NCI-H128 (cell line): Measurements from ENCODE around the gene ZNF860.
A peak's percentile ranks its signal among the peaks of the same experiment; 100 is the strongest.
"Not testable (repeated sequence)": the region's sequence is repeated elsewhere in the genome, so short reads cannot be mapped to it uniquely, and the experiment has no call there.

Experiments used
- DNase-seq: peaks from one replicate; lab custom pipeline; 2025; ENCODE audit not compliant: unreplicated experiment; lab: John Stamatoyannopoulos, UW

ZNF860 gene

GRCh38 chr3:31960793-31961431, 20.6 kb upstream of the ZNF860 start:
- no peak for DNase-seq

GRCh38 chr3:31962801-31963205, 18.7 kb upstream of the ZNF860 start:
- no peak for DNase-seq

- DNase-seq, result no peak
Observed at GRCh38 chr3:31966978-31967591, 14.5 kb upstream of the ZNF860 start.

- DNase-seq, result no peak
Observed at GRCh38 chr3:31967592-31967991, 14.0 kb upstream of the ZNF860 start.

- DNase-seq, result no peak
Observed at GRCh38 chr3:31968369-31968926, 13.1 kb upstream of the ZNF860 start.

- no peak for DNase-seq
Observed at GRCh38 chr3:31968927-31969418, 12.6 kb upstream of the ZNF860 start.

- DNase-seq, result no peak
Observed at GRCh38 chr3:31971607-31972006, 9.9 kb upstream of the ZNF860 start.

- DNase-seq, result no peak
Observed at GRCh38 chr3:31973081-31973480, 8.5 kb upstream of the ZNF860 start.

GRCh38 chr3:31973837-31974236, 7.7 kb upstream of the ZNF860 start:
- DNase-seq, result no peak

- DNase-seq, result no peak
Observed at GRCh38 chr3:31974471-31974870, 7.1 kb upstream of the ZNF860 start.

- no peak for DNase-seq
Observed at GRCh38 chr3:31974964-31975363, 6.6 kb upstream of the ZNF860 start.

- DNase-seq, result no peak
Observed at GRCh38 chr3:31976302-31976701, 5.2 kb upstream of the ZNF860 start.

GRCh38 chr3:31977736-31978135, 3.8 kb upstream of the ZNF860 start:
- DNase-seq, result no peak

- no peak for DNase-seq
Observed at GRCh38 chr3:31978553-31978952, 3.0 kb upstream of the ZNF860 start.

GRCh38 chr3:31979001-31979697, 2.4 kb upstream of the ZNF860 start:
- no peak for DNase-seq

- DNase-seq, result peak; percentile 6
Observed at GRCh38 chr3:31980530-31981205, 882 bp upstream of the ZNF860 start.

GRCh38 chr3:31984321-31984720, 2.8 kb downstream of the ZNF860 start:
- no peak for DNase-seq

GRCh38 chr3:31985831-31986230, 4.3 kb downstream of the ZNF860 start:
- DNase-seq, result no peak

- no peak for DNase-seq
Observed at GRCh38 chr3:31988271-31988670, 6.7 kb downstream of the ZNF860 start.

- not testable (repeated sequence) for DNase-seq
Observed at GRCh38 chr3:31992995-31993394, 11.4 kb downstream of the ZNF860 start.

- DNase-seq, result no peak
Observed at GRCh38 chr3:31993843-31994242, 12.3 kb downstream of the ZNF860 start.
